ENCODE measurements around the gene CHCHD3.

Gene CHCHD3

DNA sequence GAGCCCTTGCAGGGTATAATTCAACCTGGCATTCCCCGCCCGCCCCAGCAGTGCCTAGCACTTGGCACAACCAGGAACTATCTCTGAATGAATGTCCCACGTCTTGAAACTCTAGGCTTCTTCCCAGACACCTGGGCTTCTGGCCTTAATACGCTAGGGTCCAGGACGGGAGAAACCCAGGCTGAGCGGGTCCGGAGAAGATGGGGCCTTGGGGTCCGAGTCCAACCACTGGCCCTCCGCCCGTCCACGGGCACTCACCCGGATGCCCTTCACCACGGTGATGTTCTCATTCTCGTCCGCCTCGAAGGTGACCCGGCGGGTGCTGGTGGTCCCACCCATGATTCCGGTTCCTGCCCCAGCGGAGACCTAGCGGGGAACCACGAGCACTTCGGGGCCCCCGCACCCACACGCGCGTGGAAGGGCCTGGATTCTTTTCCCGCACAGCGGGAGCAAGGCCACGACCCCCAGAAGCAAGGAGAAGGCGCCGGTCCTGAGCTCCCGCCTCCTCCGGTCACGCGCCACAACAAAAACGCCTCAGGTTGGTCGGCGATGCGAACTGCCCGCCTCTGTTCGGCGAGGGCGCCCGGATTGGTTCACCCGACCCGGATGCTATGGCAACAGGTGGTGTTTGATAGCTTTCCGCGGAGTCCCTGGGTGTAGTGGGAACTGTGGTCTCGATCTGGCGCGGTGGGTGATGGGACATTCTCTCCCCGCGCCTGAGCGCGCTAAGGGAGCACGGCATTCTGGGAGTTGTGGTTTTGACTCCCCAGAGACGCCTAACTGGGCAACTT lies at the start of gene CHCHD3:
Gene CHCHD3, minus strand, starts transcription at position 492 of the 791 bp plus-strand sequence. Its CDS starts 153 bp downstream, at position 339.
- peak; percentile 99 to 100 (median 100) for DNase-seq
- intact Hi-C loops (cut with DNase I) = no loop called here

DNA sequence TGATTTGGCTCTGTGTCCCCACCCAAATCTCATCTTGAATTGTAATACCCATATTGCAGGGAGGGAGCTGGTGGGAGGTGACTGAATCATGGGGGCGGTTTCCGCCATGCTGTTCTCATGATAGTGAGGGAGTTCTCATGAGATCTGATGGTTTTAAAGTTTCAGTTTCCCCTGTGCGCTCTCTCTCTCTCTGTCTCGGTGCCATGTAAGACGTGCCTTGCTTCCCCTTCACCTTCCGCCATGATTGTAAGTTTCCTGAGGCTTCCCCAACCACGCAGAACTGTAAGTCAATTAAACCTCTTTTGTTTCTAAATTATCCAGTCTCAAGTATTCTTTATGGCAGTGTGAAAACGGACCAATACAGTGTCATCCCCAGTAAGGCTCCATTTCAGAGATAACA lies 48.3 kb upstream of the CHCHD3 start:
- intact Hi-C loops (cut with DNase I) = no loop called here
- DNase-seq = no peak

DNA sequence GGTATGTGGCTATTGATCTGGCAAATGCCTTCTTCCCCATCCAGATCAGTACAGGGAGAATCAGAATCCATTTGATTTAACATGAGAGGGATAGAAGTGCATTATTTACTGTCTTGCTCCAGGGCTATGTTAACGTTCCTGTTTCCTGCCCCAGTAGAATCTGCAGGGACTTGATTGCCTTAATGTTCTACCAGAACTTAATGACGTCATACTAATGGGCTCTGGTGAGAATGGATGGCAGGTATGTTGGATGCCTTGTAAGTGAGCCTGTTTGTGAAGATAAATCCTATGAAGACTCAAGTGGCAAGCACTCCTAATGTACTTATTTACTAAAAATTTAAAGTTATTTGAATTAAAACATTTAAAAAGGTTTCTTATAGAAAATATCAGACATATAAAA lies 44.5 kb upstream of the CHCHD3 start:
- no peak for DNase-seq
- intact Hi-C loops (cut with DNase I) = no loop called here

DNA sequence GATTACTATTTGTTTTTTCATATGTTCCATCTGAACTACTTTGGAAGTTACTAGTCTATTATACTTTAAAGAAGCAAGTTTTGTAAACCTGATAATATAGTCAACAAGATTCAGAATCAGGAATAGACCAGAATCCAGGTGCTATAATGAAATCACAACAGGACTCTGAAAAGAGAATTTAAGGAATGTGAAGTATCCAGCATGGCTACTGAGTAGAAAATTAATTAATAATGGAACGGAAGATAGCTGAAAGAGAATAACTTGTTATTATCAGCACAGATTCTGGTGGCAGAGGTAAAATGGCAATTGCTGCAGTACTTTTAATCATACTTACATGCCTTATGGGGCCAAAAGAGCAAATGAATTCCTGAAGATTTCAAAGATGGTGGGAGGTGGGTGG lies 43.1 kb upstream of the CHCHD3 start:
- DNase-seq = no peak

DNA sequence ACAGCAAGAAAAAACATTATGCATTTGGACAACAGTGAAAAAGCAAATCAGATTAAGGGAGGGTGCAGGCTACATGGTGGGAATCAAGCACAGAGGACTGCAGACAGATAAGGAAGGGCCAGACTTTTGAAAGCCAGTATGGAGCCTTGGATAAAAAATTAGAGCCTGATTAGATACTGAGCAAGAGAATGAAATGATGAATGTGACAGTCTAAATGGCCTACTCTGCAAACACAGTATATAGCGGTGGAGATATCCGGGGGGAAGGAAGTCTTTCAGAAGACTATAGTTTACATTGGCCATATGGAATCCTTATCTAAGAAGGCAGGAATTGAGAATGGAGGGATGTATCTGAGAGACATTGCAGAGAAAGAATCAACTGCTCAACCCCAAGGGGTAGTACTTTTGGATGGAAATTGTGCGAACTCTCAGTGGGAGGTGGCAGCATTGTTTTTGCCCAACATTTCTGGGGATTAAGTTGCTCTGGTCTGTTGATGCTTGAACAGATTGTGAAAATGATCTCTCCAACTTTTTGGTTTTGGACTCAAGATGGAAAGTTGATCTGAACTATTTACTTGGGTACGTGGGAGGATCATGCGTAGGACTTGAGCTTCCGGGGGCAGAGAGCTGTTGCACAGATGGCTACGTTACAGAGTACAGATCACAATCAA lies 39.4 kb upstream of the CHCHD3 start:
- intact Hi-C loops (cut with DNase I) = no loop called here
- peak in 2 of 42 donors; percentile 20 to 45 for DNase-seq

More for the DNA sequence above, 43.1 kb upstream of the CHCHD3 start:
- intact Hi-C loops (cut with DNase I) = no loop called here

DNA sequence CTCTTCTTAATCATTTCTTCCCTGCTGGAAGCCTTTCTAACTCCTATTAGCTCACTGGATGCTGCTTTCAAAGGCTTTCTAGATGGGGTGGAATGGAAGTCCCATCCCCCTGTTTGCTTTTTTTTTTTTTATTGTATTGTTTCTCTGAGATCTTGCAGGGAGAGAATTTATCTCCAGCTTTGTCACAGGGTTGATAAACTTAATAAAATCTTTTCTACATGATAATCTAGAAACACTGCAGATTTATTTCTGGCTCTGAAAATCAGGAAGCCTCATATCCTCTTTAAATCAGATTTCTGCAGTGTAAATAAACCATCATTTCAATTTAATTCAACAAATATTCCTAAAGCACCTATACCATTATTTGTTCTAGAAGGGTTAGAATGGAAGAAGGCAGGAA lies 37.2 kb upstream of the CHCHD3 start:
- intact Hi-C loops (cut with DNase I) = no loop called here
- no peak for DNase-seq

DNA sequence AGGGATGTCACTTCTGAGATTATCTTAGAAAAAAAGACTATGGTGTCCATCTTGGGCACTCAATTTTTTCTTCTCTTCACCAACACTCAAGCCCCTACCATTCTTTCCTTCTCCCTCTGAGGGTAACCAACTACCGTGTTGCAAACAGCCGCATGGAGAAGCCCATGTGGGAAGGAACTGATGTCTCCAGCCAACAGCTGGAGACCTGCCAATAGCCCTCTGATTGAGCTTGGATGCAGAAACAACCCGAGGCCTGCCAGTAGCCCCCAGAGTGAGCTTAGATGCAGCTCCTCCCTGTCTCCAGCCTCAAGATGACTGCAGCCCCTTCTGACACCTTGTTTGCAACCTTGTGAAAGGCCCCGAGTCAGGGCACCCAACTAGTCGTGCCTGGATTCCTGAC lies 36.4 kb upstream of the CHCHD3 start:
- intact Hi-C loops (cut with DNase I) = no loop called here
- DNase-seq = no peak

DNA sequence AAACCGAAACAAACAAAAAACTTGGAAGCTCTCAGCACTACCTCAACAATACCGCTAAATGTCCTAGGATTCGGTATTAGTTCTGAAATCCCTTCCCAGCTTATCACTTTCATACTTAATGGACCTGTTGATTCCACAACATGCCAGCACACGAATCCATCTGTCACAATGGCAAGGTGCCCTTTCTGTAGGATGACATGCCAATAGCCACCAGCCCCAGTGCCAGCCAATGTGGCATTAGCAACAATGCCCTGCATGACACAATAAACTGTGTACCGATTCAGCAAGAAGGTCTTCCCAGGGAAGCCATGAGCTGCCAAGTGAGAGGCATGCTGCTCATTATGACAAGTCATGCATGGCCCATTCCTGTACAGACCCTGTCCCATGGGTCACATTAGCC lies 35.6 kb upstream of the CHCHD3 start:
- intact Hi-C loops (cut with DNase I) = no loop called here
- DNase-seq = no peak

DNA sequence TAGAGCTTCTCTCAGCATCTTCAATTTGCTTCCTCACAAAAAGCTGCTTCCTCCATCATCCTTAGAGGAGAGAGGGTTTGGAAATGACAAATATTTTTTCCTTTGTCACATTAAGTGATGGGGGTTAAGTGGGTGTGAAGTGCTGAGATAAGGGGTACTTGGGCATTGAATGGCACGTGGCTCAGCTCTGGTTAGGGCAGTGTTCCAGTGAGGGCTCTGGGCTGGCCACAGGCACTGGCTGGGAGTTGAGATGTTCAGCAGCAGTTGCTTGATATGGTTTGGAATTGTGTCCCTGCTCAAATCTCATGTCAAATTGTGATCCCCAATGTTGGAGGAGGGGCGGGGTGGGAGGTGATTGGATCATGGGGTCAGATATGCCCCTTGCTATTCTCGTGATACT lies 33.7 kb upstream of the CHCHD3 start:
- no peak for DNase-seq
- intact Hi-C loops (cut with DNase I) = no loop called here

DNA sequence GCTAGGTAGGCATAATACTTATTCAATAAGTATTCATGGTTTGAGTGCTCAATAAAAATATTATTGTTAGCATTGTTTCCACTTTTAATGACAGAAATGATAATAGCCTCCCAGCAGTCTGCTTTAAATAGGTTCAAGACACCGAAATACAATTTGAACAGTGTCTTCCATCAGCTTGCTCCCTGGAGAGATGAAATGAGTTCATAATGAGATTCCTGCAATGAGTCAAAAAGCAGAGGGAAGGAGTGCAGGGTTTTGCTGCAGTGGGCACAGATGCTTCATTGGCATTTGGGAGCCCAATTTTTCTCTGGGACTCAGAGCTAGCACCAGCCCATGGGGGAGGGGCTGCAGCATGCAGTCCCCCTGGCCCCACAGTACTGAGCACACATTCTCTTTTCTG lies 32.6 kb upstream of the CHCHD3 start:
- intact Hi-C loops (cut with DNase I) = no loop called here
- peak in 9 of 42 donors; percentile 7 to 61 (median 24) for DNase-seq

DNA sequence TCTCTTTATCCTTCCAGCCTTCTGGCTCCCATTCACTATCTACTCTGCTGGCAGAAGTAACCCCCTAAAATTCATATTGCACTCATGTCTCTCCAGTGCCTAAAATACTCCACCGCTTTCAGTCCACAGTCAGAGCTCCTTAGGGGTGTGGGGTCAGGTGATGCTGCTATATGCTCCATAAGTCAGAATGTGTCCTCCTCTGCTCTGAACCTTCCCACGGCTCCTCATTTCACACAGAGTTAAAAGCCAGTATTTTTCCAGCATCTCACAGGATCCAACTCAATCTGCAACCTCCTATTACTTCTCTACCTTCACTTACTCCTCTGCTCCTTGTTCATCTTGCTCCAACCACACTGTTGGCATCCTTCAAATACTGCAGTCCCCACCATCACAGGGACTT lies 31.1 kb upstream of the CHCHD3 start:
- peak in 12 of 42 donors; percentile 16 to 68 (median 36) for DNase-seq
- intact Hi-C loops (cut with DNase I) = no loop called here

DNA sequence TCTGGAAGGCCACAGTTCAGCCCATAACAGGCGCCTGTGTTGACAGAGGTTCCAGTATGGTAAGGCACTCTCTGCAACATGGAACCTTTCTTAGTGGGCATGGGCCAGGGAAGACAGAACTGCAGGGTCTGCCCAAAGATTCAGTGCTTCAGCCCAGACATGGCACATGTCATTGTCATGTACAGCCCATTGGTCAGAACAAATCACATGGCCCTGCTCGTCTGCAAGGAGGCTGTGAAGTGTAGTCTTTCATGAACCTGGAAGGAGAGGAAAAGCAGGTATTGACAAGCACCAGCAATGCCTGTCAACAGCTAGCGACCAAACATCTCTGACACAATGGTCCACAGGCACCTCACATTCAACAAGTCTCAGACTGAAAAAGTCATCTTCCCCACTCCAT lies 30.4 kb upstream of the CHCHD3 start:
- intact Hi-C loops (cut with DNase I) = no loop called here
- no peak for DNase-seq

DNA sequence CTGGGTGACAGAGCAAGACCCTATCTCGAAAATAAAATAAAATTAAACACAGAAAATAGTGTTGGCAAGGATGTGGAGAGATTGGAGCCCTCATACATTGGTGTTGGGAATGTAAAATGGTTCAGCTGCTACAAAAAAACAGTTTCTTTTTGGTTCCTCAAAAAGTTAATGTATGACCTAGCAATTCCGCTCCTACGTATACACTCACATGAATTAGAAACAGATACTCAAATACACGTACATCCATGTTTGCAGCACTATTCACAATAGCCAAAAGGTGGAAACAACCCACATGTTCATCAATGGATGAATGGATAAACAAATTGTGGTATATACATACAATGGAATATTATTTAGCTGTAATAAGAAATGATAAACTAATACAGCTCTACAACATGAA lies 28.4 kb upstream of the CHCHD3 start:
- intact Hi-C loops (cut with DNase I) = no loop called here
- no peak for DNase-seq

DNA sequence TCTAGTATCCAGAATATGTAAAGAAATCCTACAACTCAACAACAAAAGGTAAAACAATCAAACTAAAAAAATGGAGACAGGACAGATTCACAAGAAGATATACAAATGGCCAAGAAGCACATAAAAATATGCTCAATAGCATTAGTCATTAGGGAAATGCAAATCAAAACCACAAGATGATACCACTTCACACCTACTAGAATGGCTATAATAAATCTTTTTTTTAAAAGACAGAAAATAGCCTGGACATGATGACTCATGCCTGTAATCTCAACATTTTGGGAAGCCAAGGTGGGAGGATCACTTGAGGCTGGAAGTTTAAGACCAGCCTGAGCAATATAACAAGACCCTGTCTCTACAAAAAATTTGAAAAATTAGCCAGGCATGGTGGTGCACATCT lies 27.9 kb upstream of the CHCHD3 start:
- intact Hi-C loops (cut with DNase I) = no loop called here
- DNase-seq = no peak

DNA sequence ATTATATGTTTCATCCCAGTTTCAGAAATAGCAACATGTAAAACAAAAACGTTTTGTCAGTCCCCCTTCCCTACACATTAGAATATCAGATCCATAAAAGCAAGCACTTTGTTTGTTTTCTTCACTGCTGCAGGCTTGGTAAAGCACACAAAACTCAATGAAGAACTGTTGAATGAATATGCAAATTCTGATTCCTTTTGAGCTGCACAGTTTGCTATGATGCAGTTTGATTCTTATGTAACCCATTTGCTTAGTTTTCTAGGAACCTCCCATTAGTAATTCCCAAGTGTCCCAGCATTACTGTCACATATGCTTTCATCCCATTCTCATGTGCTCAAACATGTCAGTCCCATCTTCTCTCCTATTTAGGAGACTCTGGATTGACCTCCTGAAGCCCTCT lies 26.1 kb upstream of the CHCHD3 start:
- no peak for DNase-seq
- intact Hi-C loops (cut with DNase I) = no loop called here

DNA sequence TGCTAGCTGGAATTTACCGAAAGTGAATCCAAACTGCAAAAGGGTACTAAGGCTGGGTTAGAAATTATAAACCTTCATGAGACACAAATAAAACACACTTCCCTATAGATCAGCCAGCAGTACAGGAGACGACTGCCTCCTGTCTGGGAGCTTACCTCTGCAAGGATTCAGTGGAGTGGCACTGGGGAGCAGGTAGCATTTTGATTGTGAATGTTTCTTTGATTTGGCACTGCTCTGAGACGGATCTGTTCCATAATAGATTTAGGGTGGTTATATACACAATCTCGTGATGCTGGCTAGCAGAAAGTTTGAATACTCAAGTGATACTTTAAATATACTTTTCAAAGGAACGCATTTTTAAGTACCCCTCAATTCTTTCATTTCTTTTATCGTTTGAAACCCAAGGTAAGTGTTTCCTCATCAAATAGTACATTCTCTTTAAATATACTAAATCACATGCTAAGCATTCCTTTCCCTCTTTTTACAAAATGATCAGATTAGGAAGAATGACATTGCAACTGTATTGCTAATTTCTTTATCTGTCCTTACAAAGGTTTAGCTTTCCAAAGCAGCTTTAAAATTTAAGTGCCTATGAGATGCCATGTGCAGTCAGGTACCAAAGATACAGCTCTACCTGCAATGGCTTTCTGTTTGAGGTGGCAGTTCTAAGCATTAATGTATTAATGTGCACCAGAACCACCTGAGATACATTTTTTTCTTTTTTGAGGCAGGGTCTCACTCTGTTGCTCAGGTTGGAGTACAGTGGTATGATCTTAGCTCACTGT lies 20.6 kb upstream of the CHCHD3 start:
- intact Hi-C loops (cut with DNase I) = no loop called here
- DNase-seq = no peak

DNA sequence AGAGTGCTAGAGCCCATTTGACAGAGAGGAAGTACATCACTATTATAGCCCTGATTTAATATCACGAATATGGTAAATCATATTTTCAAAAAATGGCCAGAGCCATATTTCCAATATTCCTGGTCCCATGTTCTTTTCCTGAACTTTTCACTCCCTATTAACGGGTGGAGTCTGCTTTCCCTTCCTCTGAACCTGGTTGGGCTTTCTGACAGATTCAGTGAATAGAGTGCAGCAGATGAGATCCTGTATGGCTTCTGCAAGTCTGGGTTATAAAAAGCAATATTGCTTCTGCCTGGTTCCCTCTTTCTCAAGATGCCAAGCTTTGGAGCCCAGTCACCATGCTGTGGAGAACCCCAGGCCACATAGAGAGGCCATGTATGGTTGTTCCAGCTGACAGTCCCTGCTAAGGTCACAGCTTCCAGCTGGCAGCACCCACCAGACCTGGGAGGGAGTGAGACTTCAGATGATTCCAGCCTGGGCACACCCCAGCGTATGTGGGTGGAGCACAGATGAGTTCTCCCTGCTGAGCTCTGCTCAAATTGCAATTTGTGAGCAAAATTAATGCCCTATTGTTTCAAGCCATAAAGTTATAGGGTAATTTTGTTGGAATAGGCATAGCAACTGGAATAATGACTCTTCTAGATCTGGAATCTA lies 17.9 kb upstream of the CHCHD3 start:
- DNase-seq = peak in 28 of 42 donors; percentile 5 to 76 (median 34)
- intact Hi-C loops (cut with DNase I) = no loop called here

DNA sequence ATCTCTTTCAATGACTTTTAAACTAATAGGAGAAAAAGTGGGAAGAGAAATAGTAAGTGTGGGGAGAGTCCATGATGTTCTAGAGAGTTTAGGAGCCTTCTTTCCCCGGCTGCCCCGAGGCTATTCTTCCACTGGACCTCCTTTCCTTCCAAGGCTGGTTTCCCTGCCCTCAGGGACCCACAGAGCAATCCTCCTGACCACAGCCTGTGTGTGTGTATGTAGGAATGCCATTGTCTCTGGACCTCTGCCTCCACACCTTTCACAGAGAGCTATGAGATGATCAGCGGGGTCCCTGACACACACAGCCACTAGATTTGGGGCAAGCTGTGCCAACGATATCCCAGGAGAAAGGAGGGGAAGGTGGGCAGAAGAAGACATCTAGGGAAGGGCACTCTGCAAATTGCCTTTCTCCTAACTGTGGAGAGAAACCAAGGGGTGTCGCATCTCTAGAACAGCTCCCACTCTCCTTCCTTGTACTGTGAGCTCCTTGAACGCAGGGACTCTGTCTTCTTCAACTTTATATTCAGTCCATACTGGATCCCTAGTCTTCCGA lies 13.3 kb upstream of the CHCHD3 start:
- intact Hi-C loops (cut with DNase I) = no loop called here
- DNase-seq = peak in 1 of 42 donors; percentile 8

DNA sequence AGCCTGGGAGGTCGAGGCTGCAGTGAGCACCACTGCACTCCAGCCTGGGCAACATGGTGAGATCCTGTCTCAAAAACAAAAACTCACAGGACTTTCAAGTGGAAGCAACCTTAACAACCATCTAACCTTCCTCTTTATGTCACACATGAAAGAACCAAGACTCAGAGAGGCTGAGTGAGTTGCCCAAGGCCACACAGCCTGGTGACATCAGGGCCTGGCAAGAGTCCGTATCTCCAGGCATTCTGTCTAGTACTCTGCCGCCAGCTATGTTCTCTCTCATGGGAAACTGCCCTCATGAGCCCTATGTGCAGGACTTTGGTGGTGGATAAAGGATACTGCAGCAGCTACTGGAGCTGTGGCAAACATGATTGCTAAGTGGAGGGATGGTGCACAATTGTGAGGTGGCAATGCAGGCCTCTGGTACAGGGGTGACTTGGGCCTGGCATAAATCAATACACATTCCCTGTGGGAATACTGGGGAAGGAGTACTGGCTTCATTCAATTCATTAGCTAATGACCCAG lies 10.1 kb upstream of the CHCHD3 start:
- intact Hi-C loops (cut with DNase I) = no loop called here

More for the DNA sequence above, 10.1 kb upstream of the CHCHD3 start:
- DNase-seq = no peak
